Gastroesophageal sphincter (tissue), 4 donors: ENCODE data around the gene RAB25. TPM values are rescaled to one million over a fixed set of nuclear protein-coding genes. Genes with fewer than 3 reads are reported as not detected.

Source experiments
- ATAC-seq: fragments of 150-250 bp; one replicate; pipeline ENCODE4 v1.9.1; 2016; ENCODE audit warnings: mild to moderate bottlenecking, moderate library complexity
- H3K27ac ChIP-seq, 4 donors: fragments of 200-600 bp; sonication (generic) in 3 of 4; 1 replicate in 3 of 4; 2 replicates in 1 of 4; pipeline ENCODE4 v1.5.1; 2016 to 2019
- H3K27me3 ChIP-seq: fragments of 200-600 bp; sonication (generic); one replicate; pipeline ENCODE4 v1.5.1; 2019
- H3K36me3 ChIP-seq, 2 donors: fragments of 200-600 bp; sonication (generic); one replicate each; pipeline ENCODE4 v1.5.1; 2019; ENCODE audit warnings: control low read depth in 1 of 2
- H3K4me1 ChIP-seq, 3 donors: fragments of 200-600 bp; sonication (generic); 1 replicate in 2 of 3; 2 replicates in 1 of 3; pipeline ENCODE4 v1.5.1; 2016 to 2019; ENCODE audit warnings: control low read depth in 2 of 3
- H3K4me3 ChIP-seq, 2 donors: fragments of 200-600 bp; sonication (generic); one replicate each; pipeline ENCODE4 v1.5.1; 2019; ENCODE audit warnings: mild to moderate bottlenecking in 1 of 2, moderate library complexity in 1 of 2
- H3K9me3 ChIP-seq, 3 donors: fragments of 200-600 bp; sonication (generic); one replicate each; pipeline ENCODE4 v1.5.1; 2017 to 2019; ENCODE audit warnings: control low read depth in 2 of 3
- EP300 ChIP-seq: sonication (generic); formaldehyde crosslinking; IDR thresholded peaks from one replicate; pipeline ENCODE4 v1.6.1; 2017; ENCODE audit warnings: antibody characterized with exemption, mild to moderate bottlenecking
- POLR2A ChIP-seq, 2 donors: fragments of 450-650 bp; IDR thresholded peaks; one replicate each; pipeline ENCODE4 v1.6.1; 2017; ENCODE audit warnings: antibody characterized with exemption in 2 of 2, mild to moderate bottlenecking in 2 of 2, moderate library complexity in 1 of 2
- POLR2AphosphoS5 ChIP-seq: sonication (generic); formaldehyde crosslinking; IDR thresholded peaks from one replicate; pipeline ENCODE4 v1.6.1; 2017; ENCODE audit warnings: antibody characterized with exemption
- WGBS, 2 donors: methylation state at CpG; one replicate each; pipeline ENCODE4 v1.1.5; 2018; ENCODE audit warnings: low coverage in 1 of 2; 5-methylcytosine and 5-hydroxymethylcytosine counted together
- total RNA-seq, 4 donors: library from RNA; depleted of rRNA; stranded (reverse); fragments of >200 nt; gene quantifications; one replicate each; pipeline ENCODE4 v1.1.0, GENCODE V29; 2016
- TF ChIP-seq, protein P1 (sequence below), 4 experiments: fragments of 200-600 bp in 2 of 4; fragments of 450-650 bp in 2 of 4; sonication (generic) in 1 of 4; IDR thresholded peaks; one replicate each; pipeline ENCODE4 v1.5.1; 2017 to 2019; ENCODE audit warnings: antibody characterized with exemption in 4 of 4, mild to moderate bottlenecking in 2 of 4, moderate library complexity in 2 of 4

The RAB25 gene
- total RNA-seq, 4 donors from 2014 or later = 22.1 TPM; not detected in 3

DNA sequence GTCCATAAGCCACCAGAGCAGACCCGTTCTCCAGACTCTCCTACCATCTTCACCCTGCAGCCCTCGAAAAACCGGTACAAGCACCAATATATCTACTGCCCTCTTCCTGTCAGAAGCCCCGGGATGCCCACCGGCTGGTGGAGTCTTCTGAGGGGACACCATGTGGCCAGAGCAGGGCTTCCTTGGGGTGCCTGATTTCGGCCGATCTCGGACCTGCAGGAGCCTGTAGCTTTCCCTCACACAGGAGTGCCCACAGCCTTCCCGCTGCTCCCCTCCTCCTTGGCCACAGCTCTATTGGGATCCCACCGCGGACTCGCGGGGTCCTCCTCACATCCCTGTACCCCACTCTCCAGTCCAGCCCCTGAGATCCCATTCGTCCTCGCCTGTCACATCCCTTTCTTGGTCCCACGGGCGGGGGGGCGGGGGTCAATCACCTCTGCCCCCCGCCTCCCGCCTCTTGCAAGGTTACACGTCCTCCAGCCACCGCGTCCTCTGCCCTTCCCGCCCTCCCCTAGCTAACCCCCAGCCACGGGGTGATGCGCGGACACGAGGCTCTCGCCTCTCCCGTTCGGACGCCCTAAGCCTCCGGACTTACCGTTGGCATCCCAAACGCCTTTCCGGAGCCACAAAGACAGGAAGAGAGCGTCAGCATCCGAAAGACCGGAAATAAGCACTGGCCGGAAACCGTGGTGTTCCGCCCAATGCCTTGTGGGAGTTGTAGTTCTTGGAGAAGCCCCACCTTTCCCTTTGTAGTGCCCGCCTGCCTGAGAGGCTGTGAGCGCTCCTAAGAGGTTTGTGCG, 40.5 kb upstream of the RAB25 start, which contains the start of gene SSR2:
SSR2 (minus strand) TSS at position 659 of the 800 bp plus-strand sequence. CDS start 784 bp downstream, outside the sequence.
- peak within 1 kb of the TSS; percentile 59 to 92 (median 90) for H3K27ac ChIP-seq
- WGBS, 2 donors = 1 to 3% methylated on average over 11 to 17 of the region's 45 CpGs
- peak; percentile 98 for ATAC-seq

DNA sequence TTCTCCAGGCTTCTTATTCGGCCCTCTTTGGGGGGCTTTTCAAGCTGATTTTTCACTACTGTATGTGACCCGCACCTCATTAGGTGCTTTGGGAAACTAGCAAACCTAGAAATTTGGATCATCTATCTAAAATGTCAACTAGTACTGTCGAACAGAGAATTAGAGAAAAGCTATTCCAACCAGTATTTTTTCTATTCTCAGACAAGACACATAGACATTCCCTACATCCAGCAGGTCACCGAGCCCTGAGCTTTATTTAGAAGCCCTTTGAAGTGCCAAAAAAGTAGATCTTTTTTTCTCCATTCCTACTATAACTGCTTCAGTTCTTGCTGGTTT, 39.9 kb upstream of the RAB25 start:
- WGBS, 2 donors = 3% methylated on average over 3 to 4 of the region's 4 CpGs
- peak overlapping the region in 3 of 4 donors; percentile 89 to 92 (median 92) for H3K27ac ChIP-seq
- peaks cover 0 to 37% of the 10 kb centered on the region in 2 donors for H3K36me3 ChIP-seq
- no peaks in the 10 kb centered on the region for H3K9me3 ChIP-seq
- no peaks in the 10 kb centered on the region for H3K27me3 ChIP-seq
- peaks cover 0 to 25% (median 5%) of the 10 kb centered on the region in 3 donors for H3K4me1 ChIP-seq
- ATAC-seq = peak; percentile 8
- peak overlapping the region; percentile 61 to 83 for H3K4me3 ChIP-seq
- TF ChIP-seq POLR2AphosphoS5 = no peak
- peak in 1 of 2 donors; percentile 5 for TF ChIP-seq POLR2A (IDR thresholded peaks at IDR 0.05)

More for the DNA sequence above, 40.5 kb upstream of the RAB25 start, which contains the start of gene SSR2:
- TF ChIP-seq EP300 (no peak), POLR2AphosphoS5 (peak; percentile 76), POLR2A (IDR thresholded peaks at IDR 0.05) (peak in 1 of 2 donors; percentile 39)
- TF ChIP-seq, protein P1, sequence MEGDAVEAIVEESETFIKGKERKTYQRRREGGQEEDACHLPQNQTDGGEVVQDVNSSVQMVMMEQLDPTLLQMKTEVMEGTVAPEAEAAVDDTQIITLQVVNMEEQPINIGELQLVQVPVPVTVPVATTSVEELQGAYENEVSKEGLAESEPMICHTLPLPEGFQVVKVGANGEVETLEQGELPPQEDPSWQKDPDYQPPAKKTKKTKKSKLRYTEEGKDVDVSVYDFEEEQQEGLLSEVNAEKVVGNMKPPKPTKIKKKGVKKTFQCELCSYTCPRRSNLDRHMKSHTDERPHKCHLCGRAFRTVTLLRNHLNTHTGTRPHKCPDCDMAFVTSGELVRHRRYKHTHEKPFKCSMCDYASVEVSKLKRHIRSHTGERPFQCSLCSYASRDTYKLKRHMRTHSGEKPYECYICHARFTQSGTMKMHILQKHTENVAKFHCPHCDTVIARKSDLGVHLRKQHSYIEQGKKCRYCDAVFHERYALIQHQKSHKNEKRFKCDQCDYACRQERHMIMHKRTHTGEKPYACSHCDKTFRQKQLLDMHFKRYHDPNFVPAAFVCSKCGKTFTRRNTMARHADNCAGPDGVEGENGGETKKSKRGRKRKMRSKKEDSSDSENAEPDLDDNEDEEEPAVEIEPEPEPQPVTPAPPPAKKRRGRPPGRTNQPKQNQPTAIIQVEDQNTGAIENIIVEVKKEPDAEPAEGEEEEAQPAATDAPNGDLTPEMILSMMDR (IDR thresholded peaks at IDR 0.05) = no peak
- peak within 1 kb of the TSS; percentile 61 to 83 for H3K4me3 ChIP-seq
- peaks cover 0 to 25% (median 5%) of the 10 kb centered on the region in 3 donors for H3K4me1 ChIP-seq
- no peaks in the 10 kb centered on the region for H3K9me3 ChIP-seq
- peaks cover 0 to 43% of the 10 kb centered on the region in 2 donors for H3K36me3 ChIP-seq
- H3K27me3 ChIP-seq = no peaks in the 10 kb centered on the region

DNA sequence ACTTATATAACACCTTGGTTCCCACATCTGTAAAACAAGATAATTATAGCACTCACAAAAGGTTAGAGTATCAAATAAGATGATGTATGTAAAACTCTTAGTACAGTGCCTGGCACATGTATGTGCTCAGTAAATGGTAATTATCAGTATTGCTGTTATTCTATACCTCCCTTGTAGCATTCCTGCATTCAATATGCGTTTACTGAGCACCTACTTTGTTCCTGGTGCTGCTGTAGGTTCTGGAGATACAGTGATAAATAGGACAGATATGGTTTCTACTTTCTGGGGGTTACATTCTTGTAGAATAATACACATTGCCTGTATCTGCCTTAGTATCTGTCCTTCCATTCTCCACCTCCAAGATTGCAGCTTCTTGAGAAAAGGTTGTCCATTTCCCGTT, 39.0 kb upstream of the RAB25 start:
- no peak overlapping the region for H3K4me3 ChIP-seq
- peaks cover 0 to 28% of the 10 kb centered on the region in 2 donors for H3K36me3 ChIP-seq
- H3K4me1 ChIP-seq = peaks cover 0 to 25% (median 5%) of the 10 kb centered on the region in 3 donors
- TF ChIP-seq EP300 (no peak), POLR2AphosphoS5 (no peak), POLR2A (IDR thresholded peaks at IDR 0.05) (no peak)
- TF ChIP-seq, protein P1 (IDR thresholded peaks at IDR 0.05) = no peak
- 62 to 71% methylated on average over 2 of the region's 2 CpGs for WGBS, 2 donors
- no peaks in the 10 kb centered on the region for H3K9me3 ChIP-seq
- no peak for ATAC-seq
- no peaks in the 10 kb centered on the region for H3K27me3 ChIP-seq
- no peak overlapping the region for H3K27ac ChIP-seq

DNA sequence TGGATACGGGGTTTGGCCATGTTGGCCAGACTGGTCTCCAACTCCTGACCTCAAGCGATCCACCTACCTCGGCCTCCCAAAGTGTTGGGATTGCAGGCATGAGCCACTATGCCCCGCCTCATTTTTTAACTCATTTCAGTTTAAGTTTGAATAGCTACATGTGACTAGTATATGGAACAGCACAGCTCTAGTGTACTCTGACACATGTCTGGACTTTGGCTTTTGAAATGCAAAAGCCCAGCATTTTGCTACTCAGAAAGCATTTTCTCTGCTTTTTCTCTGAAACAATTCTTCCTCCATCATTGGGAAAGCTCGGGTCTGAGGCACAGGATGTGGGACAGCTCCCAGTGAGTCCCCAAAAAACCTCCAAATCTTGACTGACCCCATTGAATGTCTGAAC, 36.2 kb upstream of the RAB25 start:
- no peaks in the 10 kb centered on the region for H3K9me3 ChIP-seq
- no peak for TF ChIP-seq EP300
- no peak for TF ChIP-seq POLR2AphosphoS5
- TF ChIP-seq, protein P1 (IDR thresholded peaks at IDR 0.05) = no peak
- no peaks in the 10 kb centered on the region for H3K36me3 ChIP-seq
- H3K27me3 ChIP-seq = no peaks in the 10 kb centered on the region
- 85% methylated on average over 3 to 5 of the region's 5 CpGs for WGBS, 2 donors
- H3K4me3 ChIP-seq = no peak overlapping the region
- H3K4me1 ChIP-seq = peaks cover 0 to 12% (median 3%) of the 10 kb centered on the region in 3 donors
- no peak overlapping the region for H3K27ac ChIP-seq
- no peak for ATAC-seq

DNA sequence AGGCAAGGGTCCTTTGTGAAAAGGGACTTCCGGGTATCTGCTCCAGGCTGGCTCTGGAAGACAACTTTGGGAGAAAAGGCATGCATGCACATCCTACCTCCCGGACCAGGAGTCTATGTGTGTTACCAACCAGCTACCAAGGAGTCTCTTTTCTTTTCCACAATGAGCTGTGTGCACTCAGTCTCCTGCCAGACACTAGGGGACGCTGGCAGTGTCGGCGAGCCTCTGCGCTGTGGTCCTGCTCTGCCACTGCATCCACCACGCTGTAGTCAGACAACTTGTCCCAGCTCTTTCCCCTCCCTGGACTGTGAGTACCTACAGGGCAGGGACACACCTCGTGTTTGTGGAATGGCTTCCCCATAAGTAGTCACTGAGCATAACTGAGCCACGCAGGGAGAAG, 35.1 kb upstream of the RAB25 start:
- Histone ChIP-seq H3K4me1 (peaks cover 0 to 5% (median 0%) of the 10 kb centered on the region in 3 donors), H3K36me3 (no peaks in the 10 kb centered on the region), H3K4me3 (no peak overlapping the region), H3K27me3 (no peaks in the 10 kb centered on the region), H3K9me3 (no peaks in the 10 kb centered on the region), H3K27ac (no peak overlapping the region)
- ATAC-seq = no peak
- TF ChIP-seq POLR2A (IDR thresholded peaks at IDR 0.05) = no peak
- no peak for TF ChIP-seq POLR2AphosphoS5
- no peak for TF ChIP-seq EP300
- TF ChIP-seq, protein P1 (IDR thresholded peaks at IDR 0.05) = peak in 2 of 4 experiments; percentile 15 to 20
- 19 to 23% methylated on average over 3 of the region's 9 CpGs for WGBS, 2 donors
